A673 (cell line): ENCODE measurements around the gene CASP2. TPM values are rescaled to one million over a fixed set of nuclear protein-coding genes. Genes with fewer than 3 reads are reported as not detected.

ENCODE experiments used
- BruUV-seq: library from RNA; stranded (reverse); fragments of 400-500 nt; replicated peaks from 2 replicates; lab custom pipeline; 2021; lab: Mats Ljungman, UMichigan
- CTCF ChIA-PET: fragments of 300-600 bp; sonication (Branson Sonifier 250); formaldehyde crosslinking; loops from one replicate; lab custom pipeline; 2022; ENCODE audit warnings: antibody characterized with exemption; lab: Charles Lee
- POLR2A ChIA-PET: fragments of 300-600 bp; sonication (Branson Sonifier 250); formaldehyde crosslinking; loops from one replicate; lab custom pipeline; 2022; ENCODE audit warnings: antibody characterized with exemption; ENCODE audit not compliant: low non-redundant PET; lab: Charles Lee
- DNase-seq: peaks from one replicate; pipeline ENCODE4 v3.0.0-alpha.2; 2015; ENCODE audit warnings: low spot score
- H3K27ac ChIP-seq: fragments of 200-600 bp; sonication (generic); 2 replicates; pipeline ENCODE4 v1.5.1; 2016; ENCODE audit warnings: mixed run types, low read depth, mild to moderate bottlenecking, mixed read lengths, antibody characterized with exemption, low read length; ENCODE audit not compliant: poor library complexity, severe bottlenecking
- H3K27me3 ChIP-seq: fragments of 200-600 bp; sonication (generic); replicated peaks from 2 replicates; pipeline ENCODE4 v1.6.1; 2017; ENCODE audit warnings: mixed run types, low read depth, mild to moderate bottlenecking, mixed read lengths, antibody characterized with exemption, low read length; ENCODE audit not compliant: insufficient read depth, poor library complexity
- H3K36me3 ChIP-seq: fragments of 200-600 bp; sonication (generic); 2 replicates; pipeline ENCODE4 v1.6.1; 2016; ENCODE audit warnings: mixed run types, mild to moderate bottlenecking, mixed read lengths, antibody characterized with exemption, low read length; ENCODE audit not compliant: insufficient read depth, poor library complexity, severe bottlenecking
- H3K4me1 ChIP-seq: fragments of 200-600 bp; sonication (generic); 2 replicates; pipeline ENCODE4 v1.6.1; 2017; ENCODE audit warnings: mixed run types, mild to moderate bottlenecking, mixed read lengths, antibody characterized with exemption, low read length; ENCODE audit not compliant: insufficient read depth, poor library complexity, severe bottlenecking
- H3K4me3 ChIP-seq: fragments of 200-600 bp; sonication (generic); 2 replicates; pipeline ENCODE4 v1.5.1; 2016; ENCODE audit warnings: low read depth, mixed run types, mild to moderate bottlenecking, mixed read lengths, low read length; ENCODE audit not compliant: poor library complexity, severe bottlenecking
- H3K9me3 ChIP-seq: fragments of 200-600 bp; sonication (generic); 2 replicates; pipeline ENCODE4 v1.6.1; 2016; ENCODE audit warnings: mixed run types, low read depth, mild to moderate bottlenecking, mixed read lengths, antibody characterized with exemption, low read length; ENCODE audit not compliant: poor library complexity, severe bottlenecking
- CTCF ChIP-seq: fragments of 300-800, 200-600 bp; sonication (generic); conservative IDR thresholded peaks from 2 replicates; pipeline ENCODE4 v1.5.1; 2017; ENCODE audit warnings: low read depth, mild to moderate bottlenecking, antibody characterized with exemption, low read length, moderate library complexity, mixed read lengths
- EZH2 ChIP-seq: fragments of 200-600 bp; sonication (generic); IDR thresholded peaks from 2 replicates; pipeline ENCODE4 v1.6.1; 2017; ENCODE audit warnings: borderline replicate concordance, low read depth, mild to moderate bottlenecking, mixed read lengths, antibody characterized with exemption, low read length; ENCODE audit not compliant: poor library complexity, severe bottlenecking
- intact Hi-C: fragments of 100-400 bp; cut with micrococcal nuclease; formaldehyde crosslinking; loops from one replicate; pipeline ENCODE4 v1.10.0; 2022; ENCODE audit not compliant: unreplicated experiment
- total RNA-seq: library from RNA; stranded (reverse); gene quantifications from 2 replicates; pipeline ENCODE4 v1.2.3, GENCODE V29; 2021

Gene CASP2
- total RNA-seq, 1 experiment from 2014 or later = 76.8 TPM

GRCh38 chr7:143299840-143300239 is 11.7 kb downstream of the CASP2 start:
- CTCF ChIA-PET = interaction anchor here (0.7 kb wide), 2 partner anchors 22 to 59 kb away, joined by 3 to 4 read pairs; no protein-coding TSS in a partner anchor
- Histone ChIP-seq H3K36me3 (peaks cover 80% of the 10 kb centered on the region), H3K9me3 (no peaks in the 10 kb centered on the region), H3K4me1 (peaks cover 28% of the 10 kb centered on the region), H3K27ac (no peak overlapping the region), H3K27me3 (no peaks in the 10 kb centered on the region), H3K4me3 (no peak overlapping the region)
- POLR2A ChIA-PET = no interaction called here
- intact Hi-C loops = loop anchor here (5.0 kb wide), 1 partner anchor 77 kb away; no protein-coding TSS in a partner anchor
- BruUV-seq = no TSS peak
- TF ChIP-seq EZH2 (no peak), CTCF (peak; percentile 80)
- DNase-seq = peak; percentile 47

GRCh38 chr7:143300959-143301935 is 13.1 kb downstream of the CASP2 start:
- Histone ChIP-seq H3K4me3 (no peak overlapping the region), H3K9me3 (no peaks in the 10 kb centered on the region), H3K27ac (no peak overlapping the region), H3K36me3 (peaks cover 85% of the 10 kb centered on the region), H3K4me1 (peaks cover 14% of the 10 kb centered on the region), H3K27me3 (no peaks in the 10 kb centered on the region)
- no peak for TF ChIP-seq EZH2
- no peak for TF ChIP-seq CTCF
- ChIA-PET POLR2A (interaction anchor here (0.9 kb wide), 1 partner anchor 74 kb away, joined by 3 read pairs; no protein-coding TSS in a partner anchor), CTCF (no interaction called here)
- no peak for DNase-seq
- intact Hi-C loops = no loop called here
- BruUV-seq = no TSS peak

GRCh38 chr7:143303733-143304132 is 15.6 kb downstream of the CASP2 start:
- TF ChIP-seq EZH2 (no peak), CTCF (no peak)
- H3K27ac ChIP-seq = no peak overlapping the region
- intact Hi-C loops = no loop called here
- no peak overlapping the region for H3K4me3 ChIP-seq
- CTCF ChIA-PET = no interaction called here
- no TSS peak for BruUV-seq
- peaks cover 97% of the 10 kb centered on the region for H3K36me3 ChIP-seq
- H3K4me1 ChIP-seq = no peaks in the 10 kb centered on the region
- POLR2A ChIA-PET = no interaction called here
- DNase-seq = no peak
- H3K9me3 ChIP-seq = no peaks in the 10 kb centered on the region
- H3K27me3 ChIP-seq = no peaks in the 10 kb centered on the region
